IPS DF 4.7 (cell line): Measurements from ENCODE around the gene ZNF2.

ENCODE experiments used
- DNase-seq: peaks from one replicate; pipeline ENCODE4 v3.0.0-alpha.2; 2013; ENCODE audit warnings: low spot score; ENCODE audit errors: extremely low read depth

Gene ZNF2

GRCh38 chr2:95204396-95204795, 38.8 kb downstream of the ZNF2 start:
- DNase-seq, result no peak

- no peak for DNase-seq
These were observed 40.5 kb downstream of the ZNF2 start for GRCh38 chr2:95206096-95206495.

GRCh38 chr2:95207111-95207961, 41.7 kb downstream of the ZNF2 start, which contains the start of gene ZNF892:
TSS of gene ZNF892 (plus strand) at chr2:95207521. CDS start at chr2:95207816, 295 bp downstream.
- DNase-seq, result peak; percentile 58

- DNase-seq, result no peak
These were observed 42.5 kb downstream of the ZNF2 start for GRCh38 chr2:95208106-95208505.

GRCh38 chr2:95215018-95215612, 49.5 kb downstream of the ZNF2 start:
- no peak for DNase-seq

GRCh38 chr2:95220449-95220848, 54.8 kb downstream of the ZNF2 start:
- DNase-seq, result no peak

- no peak for DNase-seq
These were observed 60.0 kb downstream of the ZNF2 start for GRCh38 chr2:95225658-95226057.

- DNase-seq, result peak; percentile 56
These were observed 66.1 kb downstream of the ZNF2 start for GRCh38 chr2:95231723-95232122.

- no peak for DNase-seq
These were observed 66.6 kb downstream of the ZNF2 start for GRCh38 chr2:95232232-95232631.
